Measurements from ENCODE around the gene HP1BP3.

Gene HP1BP3

GRCh38 chr1:20739225-20739624, 47.9 kb downstream of the HP1BP3 start:
- DNase-seq (ENCODE audit: low spot score) = no peak
- no peak for TF ChIP-seq CTCF (IDR thresholded peaks at IDR 0.05; ENCODE audit: poor library complexity, severe bottlenecking)
- Histone ChIP-seq H3K9me3 (ENCODE audit: severe bottlenecking) (no peaks in the 10 kb centered on the region), H3K4me3 (ENCODE audit: severe bottlenecking) (no peak overlapping the region), H3K27me3 (ENCODE audit: insufficient read depth, poor library complexity, severe bottlenecking) (no peaks in the 10 kb centered on the region), H3K27ac (ENCODE audit: poor library complexity, severe bottlenecking) (peak overlapping the region; percentile 95), H3K4me1 (ENCODE audit: insufficient read depth, poor library complexity, severe bottlenecking) (peaks cover 32% of the 10 kb centered on the region), H3K36me3 (ENCODE audit: low read depth) (peaks cover 55% of the 10 kb centered on the region)
- ATAC-seq (ENCODE audit: low read depth) = peak; percentile 53

GRCh38 chr1:20735581-20736111, 51.5 kb downstream of the HP1BP3 start:
- Histone ChIP-seq H3K27me3 (ENCODE audit: insufficient read depth, poor library complexity, severe bottlenecking) (no peaks in the 10 kb centered on the region), H3K4me1 (ENCODE audit: insufficient read depth, poor library complexity, severe bottlenecking) (peaks cover 39% of the 10 kb centered on the region), H3K27ac (ENCODE audit: poor library complexity, severe bottlenecking) (peak overlapping the region; percentile 95), H3K4me3 (ENCODE audit: severe bottlenecking) (no peak overlapping the region), H3K36me3 (ENCODE audit: low read depth) (peaks cover 19% of the 10 kb centered on the region), H3K9me3 (ENCODE audit: severe bottlenecking) (no peaks in the 10 kb centered on the region)
- ATAC-seq (ENCODE audit: low read depth) = peak; percentile 17
- peak; percentile 64 for DNase-seq (ENCODE audit: low spot score)
- no peak for TF ChIP-seq CTCF (IDR thresholded peaks at IDR 0.05; ENCODE audit: poor library complexity, severe bottlenecking)

- Histone ChIP-seq H3K9me3 (ENCODE audit: severe bottlenecking) (no peaks in the 10 kb centered on the region), H3K27me3 (ENCODE audit: insufficient read depth, poor library complexity, severe bottlenecking) (no peaks in the 10 kb centered on the region), H3K27ac (ENCODE audit: poor library complexity, severe bottlenecking) (peak overlapping the region; percentile 95), H3K4me3 (ENCODE audit: severe bottlenecking) (no peak overlapping the region), H3K36me3 (ENCODE audit: low read depth) (peaks cover 6% of the 10 kb centered on the region), H3K4me1 (ENCODE audit: insufficient read depth, poor library complexity, severe bottlenecking) (peaks cover 18% of the 10 kb centered on the region)
- TF ChIP-seq CTCF (IDR thresholded peaks at IDR 0.05; ENCODE audit: poor library complexity, severe bottlenecking) = peak; percentile 28
- ATAC-seq (ENCODE audit: low read depth) (no peak), DNase-seq (ENCODE audit: low spot score) (no peak)
Measured at GRCh38 chr1:20733360-20733975, 53.6 kb downstream of the HP1BP3 start.

GRCh38 chr1:20732588-20733359, 54.3 kb downstream of the HP1BP3 start, which contains the start of gene SH2D5:
Gene SH2D5 (minus strand): TSS chr1:20732703. CDS start chr1:20728044, 4,659 bp downstream.
- peak; percentile 59 for TF ChIP-seq CTCF (IDR thresholded peaks at IDR 0.05; ENCODE audit: poor library complexity, severe bottlenecking)
- H3K27ac ChIP-seq (ENCODE audit: poor library complexity, severe bottlenecking) = peak within 1 kb of the TSS; percentile 95

More at GRCh38 chr1:20732588-20733359, 54.3 kb downstream of the HP1BP3 start, which contains the start of gene SH2D5:
- H3K36me3 ChIP-seq (ENCODE audit: low read depth) = peaks cover 6% of the 10 kb centered on the region; the same call in 1 of the 2 replicates
- peak; percentile 96 for DNase-seq (ENCODE audit: low spot score)
- H3K4me3 ChIP-seq (ENCODE audit: severe bottlenecking) = peak within 1 kb of the TSS; percentile 62
- no peaks in the 10 kb centered on the region for H3K9me3 ChIP-seq (ENCODE audit: severe bottlenecking)
- H3K27me3 ChIP-seq (ENCODE audit: insufficient read depth, poor library complexity, severe bottlenecking) = no peaks in the 10 kb centered on the region
- peaks cover 18% of the 10 kb centered on the region for H3K4me1 ChIP-seq (ENCODE audit: insufficient read depth, poor library complexity, severe bottlenecking)
- ATAC-seq (ENCODE audit: low read depth) = peak; percentile 70

Data from RWPE2 (cell line).